HG03097 (cell line): ENCODE results near the gene RHOB.
A peak's percentile ranks its signal among the peaks of the same experiment; 100 is the strongest.
"Not testable (repeated sequence)": the region's sequence is repeated elsewhere in the genome, so short reads cannot be mapped to it uniquely, and the experiment has no call there.

Experiments used
- ATAC-seq: cut with Tn5 transposase; IDR thresholded peaks from one replicate; pipeline ENCODE4 v1.9.1; 2021; ENCODE audit not compliant: unreplicated experiment, low FRiP score

The RHOB gene

DNA sequence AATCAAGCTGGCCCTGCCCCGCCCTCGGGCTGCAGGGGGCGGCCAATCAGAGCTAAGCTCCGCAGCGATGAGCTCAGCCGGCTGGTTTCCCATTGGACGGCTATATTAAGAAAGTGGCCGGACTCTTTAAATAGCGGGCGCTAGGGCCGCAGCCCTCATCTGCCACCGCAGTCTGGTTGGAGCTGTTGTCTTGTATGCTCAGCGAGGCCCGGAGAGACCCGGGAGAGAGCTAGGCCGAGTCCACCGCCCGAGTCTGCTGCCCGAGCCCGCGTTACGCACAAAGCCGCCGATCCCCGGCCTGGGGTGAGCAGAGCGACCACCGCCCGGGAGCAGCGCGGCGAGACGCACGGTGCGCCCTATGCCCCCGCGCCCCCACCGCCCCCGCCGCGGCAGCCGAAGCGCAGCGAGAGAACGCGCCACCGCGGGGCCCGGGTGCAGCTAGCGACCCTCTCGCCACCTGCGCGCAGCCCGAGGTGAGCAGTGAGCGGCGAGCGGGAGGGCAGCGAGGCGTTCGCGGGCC is at the start of gene RHOB:
Gene RHOB (plus strand): TSS at position 158 of the 520 bp plus-strand sequence. CDS start 392 bp downstream, outside the sequence.
- peak; percentile 94 for ATAC-seq

- ATAC-seq: no peak
These were observed 48.9 kb upstream of the RHOB start for GRCh38 chr2:20397811-20398447.

- ATAC-seq: no peak
These were observed 47.8 kb upstream of the RHOB start for GRCh38 chr2:20398956-20399567.

- ATAC-seq: no peak
These were observed 46.6 kb upstream of the RHOB start for GRCh38 chr2:20400306-20400705.

DNA sequence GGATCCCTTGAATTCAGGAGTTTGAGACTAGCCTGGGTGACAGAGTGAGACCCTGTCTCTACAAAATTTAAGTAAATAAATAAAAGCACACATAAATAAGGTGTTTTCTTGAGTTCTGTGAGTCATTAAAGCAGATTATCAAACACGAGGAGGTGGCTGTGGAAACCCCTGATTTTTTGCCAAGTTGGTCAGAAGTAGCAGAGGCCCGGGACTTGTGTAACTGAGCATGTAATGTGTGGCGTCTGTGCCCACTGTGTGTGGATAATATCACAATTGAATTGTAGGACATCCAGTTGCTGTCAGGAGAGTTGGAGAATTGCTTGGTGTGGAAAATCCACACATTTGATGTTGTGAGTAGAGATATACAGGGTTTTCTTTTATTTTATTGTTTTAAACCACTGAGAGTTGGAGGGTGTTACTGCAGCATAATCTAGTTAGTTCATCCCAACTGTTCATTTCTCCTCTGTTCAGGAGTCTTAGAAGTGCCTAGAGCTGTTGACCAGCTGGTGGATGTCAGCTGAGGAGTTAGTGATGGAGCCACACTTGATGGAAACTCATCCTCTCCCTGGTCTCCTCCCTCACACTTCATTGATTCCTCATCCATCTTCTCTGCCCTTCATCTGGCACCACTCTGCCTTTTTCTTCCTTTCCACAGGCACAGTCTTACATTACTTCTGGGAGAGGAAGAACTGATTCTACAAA is 45.9 kb upstream of the RHOB start:
- no peak for ATAC-seq

DNA sequence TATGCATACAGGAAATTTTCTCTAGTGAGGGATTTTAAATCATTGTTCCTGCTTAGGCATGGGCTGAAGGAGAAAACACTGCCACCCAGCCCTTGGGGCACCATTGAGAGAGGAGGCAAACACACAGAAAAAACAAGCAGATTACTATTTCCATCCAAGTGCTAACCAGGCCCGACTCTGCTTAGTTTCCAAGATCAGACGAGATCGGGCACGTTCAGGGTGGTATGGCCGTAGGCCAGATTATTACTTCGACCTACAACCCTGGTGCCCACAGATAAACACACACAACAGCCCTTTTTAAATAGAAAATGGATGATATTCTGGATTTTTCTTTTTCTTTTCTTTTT is 45.4 kb upstream of the RHOB start:
- no peak for ATAC-seq

DNA sequence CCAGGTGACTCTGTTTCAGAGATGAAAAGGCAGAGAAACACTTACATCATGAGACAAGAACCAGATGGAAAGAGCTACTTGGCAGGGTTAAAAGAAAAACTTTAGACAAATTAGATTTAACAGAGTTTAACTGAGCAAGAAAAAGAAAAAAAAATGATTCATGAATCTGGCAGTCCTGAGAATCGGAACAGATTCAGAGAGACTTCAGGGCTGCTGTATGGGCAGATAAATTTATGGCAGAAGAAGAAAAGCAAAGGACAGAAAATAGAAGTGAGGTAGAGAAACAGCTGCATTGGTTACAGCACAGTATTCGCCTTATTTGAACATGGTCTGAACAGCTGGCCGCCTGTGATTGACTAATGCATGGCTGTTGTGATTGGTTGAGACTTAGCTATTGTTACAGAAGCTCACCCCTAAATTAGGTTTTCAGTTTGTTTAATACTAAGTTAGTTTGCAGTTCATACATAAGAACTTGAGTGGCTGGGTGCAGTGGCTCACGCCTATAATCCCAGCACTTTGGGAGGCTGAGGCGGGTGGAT is 43.0 kb upstream of the RHOB start:
- no peak for ATAC-seq

DNA sequence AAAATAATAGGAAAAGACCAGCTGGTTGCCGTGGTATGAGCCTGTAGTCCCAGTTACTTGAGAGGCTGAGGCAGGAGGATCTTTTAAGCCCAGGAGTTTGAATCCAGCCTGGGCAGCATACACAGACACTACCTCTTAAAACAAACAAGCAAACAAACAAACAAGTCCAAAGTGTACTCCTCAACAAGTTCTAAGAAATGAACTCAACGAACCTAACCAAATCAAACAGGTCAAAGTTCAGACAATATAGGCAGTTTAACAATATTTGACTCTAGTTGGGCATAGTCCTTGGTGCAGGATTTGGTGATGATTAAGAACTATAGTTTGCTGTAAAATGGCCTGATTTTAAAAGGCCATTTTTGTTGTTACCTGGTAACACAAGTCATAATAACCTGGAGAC is 41.9 kb upstream of the RHOB start:
- no peak for ATAC-seq

- no peak for ATAC-seq
These were observed 37.8 kb upstream of the RHOB start for GRCh38 chr2:20409039-20409438.

DNA sequence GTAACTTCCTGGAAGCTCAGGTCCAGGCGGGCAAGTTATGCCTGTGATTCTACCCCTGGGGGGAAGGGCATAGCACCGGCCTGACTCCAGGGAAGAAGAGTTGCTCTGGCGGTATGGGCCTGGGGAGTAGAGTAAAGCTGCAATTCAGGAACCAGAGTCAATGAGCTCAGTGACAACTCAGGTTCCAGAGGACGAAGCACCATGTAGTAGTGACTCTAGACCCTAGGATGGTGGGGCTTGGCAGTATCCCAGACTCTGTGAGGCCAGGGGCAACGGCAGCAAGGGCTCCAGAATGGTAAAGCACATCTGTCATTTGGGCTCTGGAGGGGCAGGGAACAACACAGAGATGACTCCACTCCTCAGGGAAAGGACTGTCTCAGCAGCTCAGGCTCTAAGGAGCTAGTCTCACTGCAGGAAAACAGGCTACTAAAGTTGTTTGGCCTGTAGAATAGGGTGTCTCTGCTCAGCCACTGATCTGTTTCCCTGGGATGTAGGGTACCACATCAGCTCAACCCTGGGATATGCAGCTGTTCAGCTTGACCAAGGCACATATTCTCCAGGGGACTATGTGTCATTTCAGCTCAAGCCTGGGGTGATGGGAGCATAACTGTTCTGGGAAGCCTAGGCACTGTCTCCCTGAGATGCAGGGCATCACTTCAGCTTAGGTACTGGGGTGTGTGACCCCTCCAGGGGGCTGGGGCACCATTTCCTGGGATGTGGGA is 36.2 kb upstream of the RHOB start:
- no peak for ATAC-seq

- ATAC-seq: peak; percentile 97
These were observed 35.4 kb upstream of the RHOB start for GRCh38 chr2:20411361-20411894.

GRCh38 chr2:20414806-20415205 is 32.1 kb upstream of the RHOB start:
- ATAC-seq: no peak

DNA sequence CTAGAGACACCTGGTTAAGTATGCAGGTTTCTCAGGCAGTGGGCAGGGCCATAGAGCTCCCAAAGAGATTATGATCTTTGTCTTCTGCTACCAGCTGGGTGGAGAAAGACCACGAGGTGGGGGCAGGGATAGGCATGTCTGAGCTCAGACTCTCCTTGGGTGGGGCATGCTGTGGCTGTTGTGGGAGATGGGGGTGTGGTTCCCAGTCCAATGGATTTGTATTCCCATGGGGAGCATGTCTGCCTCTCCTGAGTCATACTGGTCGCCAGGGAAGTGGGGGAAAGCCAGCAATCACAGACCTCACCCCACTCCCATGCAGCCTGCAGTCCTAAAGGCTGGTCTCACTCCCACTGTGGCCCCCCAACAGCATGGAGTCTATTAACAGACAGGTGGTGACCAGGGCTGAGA is 31.4 kb upstream of the RHOB start:
- no peak for ATAC-seq

- no peak for ATAC-seq
These were observed 30.2 kb upstream of the RHOB start for GRCh38 chr2:20416723-20417122.

- ATAC-seq: not testable (repeated sequence)
These were observed 29.5 kb upstream of the RHOB start for GRCh38 chr2:20417230-20417821.

DNA sequence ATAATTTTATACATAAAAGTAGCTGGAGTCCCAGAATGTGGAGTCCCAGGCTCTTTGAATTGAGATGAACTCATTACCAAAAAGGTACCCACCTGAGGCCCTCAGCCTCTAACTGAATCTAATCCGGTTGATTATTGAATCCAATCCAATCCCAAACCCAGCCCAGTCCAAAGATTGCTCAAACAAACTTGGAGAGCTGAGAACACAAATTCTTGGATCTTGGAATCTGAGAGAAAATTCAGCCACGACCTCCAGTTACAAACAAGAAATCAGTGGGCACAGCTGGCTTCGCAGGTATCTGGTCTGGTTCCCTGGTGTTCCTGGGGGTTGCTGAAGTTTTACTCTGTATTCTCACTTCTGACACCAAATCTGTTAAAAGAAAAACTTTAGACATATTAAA is 28.4 kb upstream of the RHOB start:
- no peak for ATAC-seq

DNA sequence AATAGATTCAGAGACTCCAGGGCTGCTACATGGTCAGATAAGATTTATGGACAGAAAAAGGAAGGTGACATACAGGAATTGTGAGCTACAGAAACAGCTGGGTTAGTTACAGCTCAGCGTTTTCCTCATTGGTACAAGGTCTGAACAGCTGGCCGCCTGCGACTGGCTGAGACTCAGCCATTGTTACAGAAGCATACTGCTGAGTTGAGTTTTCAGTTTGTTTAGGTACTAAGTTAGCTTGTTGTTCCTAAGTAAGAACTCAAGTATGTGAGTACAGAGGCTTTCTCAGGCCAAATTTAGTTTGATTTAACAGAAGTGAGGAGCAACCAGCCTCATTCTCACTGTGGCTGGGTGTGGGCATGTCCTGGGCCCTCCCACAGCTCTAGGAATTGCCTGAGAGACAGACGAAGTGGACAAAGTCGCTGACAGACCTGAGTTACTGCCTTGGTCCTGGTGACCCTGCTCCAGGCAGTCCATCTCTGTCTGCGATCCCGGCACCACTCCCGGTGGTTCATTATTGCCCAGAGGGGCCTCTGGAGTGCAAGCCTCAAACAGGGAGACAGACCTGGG is 27.8 kb upstream of the RHOB start:
- ATAC-seq: no peak

DNA sequence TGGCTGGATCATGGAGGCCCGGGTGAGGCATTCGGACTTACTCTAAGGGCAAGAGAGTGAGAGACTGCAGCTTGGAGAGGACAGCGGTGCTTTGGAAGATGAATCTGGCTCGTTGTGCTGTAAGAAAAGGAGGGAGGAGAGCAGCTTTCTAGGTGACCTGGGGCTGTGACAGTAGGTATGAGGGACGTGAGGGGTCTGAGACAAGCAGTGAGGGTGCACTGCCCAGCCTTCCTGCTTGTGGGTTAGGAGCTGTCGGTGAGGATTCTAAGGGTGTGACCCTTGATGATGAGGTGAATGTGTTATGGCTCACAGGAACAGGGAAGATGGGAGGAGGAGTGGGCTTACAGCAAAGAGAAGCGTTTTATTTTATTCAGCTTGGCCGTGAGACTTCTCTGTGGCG is 27.1 kb upstream of the RHOB start:
- no peak for ATAC-seq

DNA sequence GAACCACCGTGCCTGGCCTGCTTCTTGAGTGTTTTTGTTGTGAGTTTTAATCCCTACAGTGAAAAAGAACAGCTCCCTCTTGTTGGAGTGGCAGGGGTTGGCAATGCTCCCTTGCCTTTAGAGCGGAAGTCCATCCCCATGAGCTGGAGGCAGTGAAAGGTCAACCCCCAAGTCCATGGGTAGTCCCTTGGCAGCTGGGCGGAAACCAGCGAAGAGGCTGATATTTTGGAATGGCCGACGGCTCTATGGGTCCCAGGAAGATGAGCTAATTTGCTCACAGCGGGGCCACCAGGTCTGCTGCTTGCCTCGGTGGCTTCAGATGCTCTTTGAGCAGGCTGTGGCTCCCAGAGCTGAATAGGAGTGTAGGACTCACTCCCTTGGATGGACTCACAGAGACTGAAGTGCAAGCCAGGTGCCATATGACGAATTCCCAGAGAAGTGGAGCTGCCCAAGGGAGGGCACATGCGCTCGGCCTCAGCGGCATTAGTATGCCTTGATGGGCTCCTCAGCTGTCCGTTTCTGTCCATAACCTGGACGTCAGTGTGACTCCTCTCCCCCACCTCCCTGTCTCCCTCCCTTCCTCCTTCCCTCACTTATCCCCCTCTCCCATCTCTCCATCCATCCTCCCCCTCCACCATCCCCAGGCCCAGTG is 25.4 kb upstream of the RHOB start:
- no peak for ATAC-seq
